Omental fat pad (tissue), 4 donors: Measurements from ENCODE around the gene ARL4A. TPM values are rescaled to one million over a fixed set of nuclear protein-coding genes. Genes with fewer than 3 reads are reported as not detected.

Experiments
- ATAC-seq: fragments of 150-250 bp; one replicate; pipeline ENCODE4 v1.9.1; 2016; ENCODE audit warnings: mild to moderate bottlenecking, moderate library complexity; ENCODE audit not compliant: low FRiP score
- DNase-seq: peaks from one replicate; pipeline ENCODE4 v3.0.0-alpha.2; 2019; ENCODE audit warnings: low spot score
- CTCF ChIP-seq, 3 donors: fragments of 450-650 bp; IDR thresholded peaks; one replicate each; pipeline ENCODE4 v1.5.1; 2016 to 2017; ENCODE audit warnings: antibody characterized with exemption in 3 of 3, mild to moderate bottlenecking in 3 of 3, moderate library complexity in 2 of 3
- total RNA-seq, 4 donors: library from RNA; depleted of rRNA; stranded (reverse); fragments of >200 nt; gene quantifications; one replicate each; pipeline ENCODE4 v1.1.0, GENCODE V29; 2016

The ARL4A gene
- total RNA-seq, 4 donors from 2014 or later: 37.2 to 60.2 (median 51.3) TPM

GRCh38 chr7:12692479-12693259 lies 5.2 kb downstream of the ARL4A start:
- ATAC-seq: no peak
- DNase-seq: no peak
- no peak for TF ChIP-seq CTCF (IDR thresholded peaks at IDR 0.05)

GRCh38 chr7:12694817-12695216 lies 7.4 kb downstream of the ARL4A start:
- TF ChIP-seq CTCF (IDR thresholded peaks at IDR 0.05): no peak
- no peak for ATAC-seq
- DNase-seq: no peak

GRCh38 chr7:12695965-12696364 lies 8.5 kb downstream of the ARL4A start:
- no peak for TF ChIP-seq CTCF (IDR thresholded peaks at IDR 0.05)
- ATAC-seq: peak; percentile 76

GRCh38 chr7:12699299-12699698 lies 11.9 kb downstream of the ARL4A start:
- no peak for ATAC-seq
- no peak for DNase-seq
- TF ChIP-seq CTCF (IDR thresholded peaks at IDR 0.05): no peak

More at GRCh38 chr7:12695965-12696364, 8.5 kb downstream of the ARL4A start:
- DNase-seq: no peak

GRCh38 chr7:12701433-12701832 lies 14.0 kb downstream of the ARL4A start:
- no peak for ATAC-seq
- no peak for TF ChIP-seq CTCF (IDR thresholded peaks at IDR 0.05)

GRCh38 chr7:12703881-12704280 lies 16.4 kb downstream of the ARL4A start:
- ATAC-seq: no peak
- TF ChIP-seq CTCF (IDR thresholded peaks at IDR 0.05): no peak

More at GRCh38 chr7:12701433-12701832, 14.0 kb downstream of the ARL4A start:
- DNase-seq: no peak

GRCh38 chr7:12705878-12706277 lies 18.4 kb downstream of the ARL4A start:
- peak; percentile 56 for ATAC-seq
- TF ChIP-seq CTCF (IDR thresholded peaks at IDR 0.05): no peak
- no peak for DNase-seq

More at GRCh38 chr7:12703881-12704280, 16.4 kb downstream of the ARL4A start:
- DNase-seq: no peak
